Mesenchymal stem cell (in vitro differentiated cells and primary cell): ENCODE measurements around the gene PHLPP2.
"Not testable (repeated sequence)": the region's sequence is repeated elsewhere in the genome, so short reads cannot be mapped to it uniquely, and the experiment has no call there.

ENCODE experiments used
- DNase-seq: peaks from one replicate; pipeline ENCODE4 v3.0.0-alpha.2; 2013
- H2AFZ ChIP-seq: one replicate; pipeline ENCODE4 v1.6.1; 2013; ENCODE audit warnings: low read depth, mild to moderate bottlenecking, control low read depth, inconsistent platforms, low read length, moderate library complexity
- H2AK5ac ChIP-seq: 2 replicates; pipeline ENCODE4 v1.6.1; 2013; ENCODE audit warnings: low read length, moderate library complexity, mild to moderate bottlenecking, inconsistent platforms; ENCODE audit not compliant: severe bottlenecking
- H2BK120ac ChIP-seq: one replicate; pipeline ENCODE4 v1.6.1; 2013; ENCODE audit warnings: low read depth, mild to moderate bottlenecking, inconsistent platforms, low read length, moderate library complexity
- H2BK12ac ChIP-seq, 2 experiments: one replicate each; pipeline ENCODE4 v1.6.1; 2013; ENCODE audit warnings: inconsistent platforms in 2 of 2, low read length in 2 of 2, mild to moderate bottlenecking in 2 of 2, moderate library complexity in 2 of 2, control low read depth in 1 of 2
- H2BK15ac ChIP-seq: one replicate; pipeline ENCODE4 v1.6.1; 2013; ENCODE audit warnings: mild to moderate bottlenecking, low read depth, inconsistent platforms; ENCODE audit not compliant: poor library complexity, severe bottlenecking
- H2BK5ac ChIP-seq: 2 replicates; pipeline ENCODE4 v1.6.1; 2013; ENCODE audit warnings: low read depth, mild to moderate bottlenecking, low read length, control low read depth, inconsistent platforms; ENCODE audit not compliant: poor library complexity, severe bottlenecking
- H3K14ac ChIP-seq, 2 experiments: one replicate each; pipeline ENCODE4 v1.6.1; 2013; ENCODE audit warnings: inconsistent platforms in 2 of 2, low read length in 2 of 2, control low read depth in 1 of 2, mild to moderate bottlenecking in 1 of 2, moderate library complexity in 1 of 2
- H3K18ac ChIP-seq, 2 experiments: one replicate each; pipeline ENCODE4 v1.6.1; 2013; ENCODE audit warnings: inconsistent platforms in 2 of 2, low read length in 2 of 2, control low read depth in 1 of 2, low read depth in 1 of 2, mild to moderate bottlenecking in 1 of 2
- H3K23ac ChIP-seq, 2 experiments: one replicate each; pipeline ENCODE4 v1.6.1; 2013; ENCODE audit warnings: inconsistent platforms in 2 of 2, low read length in 2 of 2, mild to moderate bottlenecking in 2 of 2, moderate library complexity in 2 of 2, control low read depth in 1 of 2
- H3K27ac ChIP-seq: 2 replicates; pipeline ENCODE4 v1.5.1; 2013; ENCODE audit warnings: mild to moderate bottlenecking, moderate library complexity, low read length, control low read depth, inconsistent platforms; ENCODE audit not compliant: poor library complexity, severe bottlenecking
- H3K27me3 ChIP-seq, 2 experiments: 2 replicates each; pipeline versions ENCODE4 v1.6.1 to v1.7.0; 2013; ENCODE audit warnings: low read length in 2 of 2, mild to moderate bottlenecking in 2 of 2, moderate library complexity in 2 of 2, control low read depth in 1 of 2, inconsistent platforms in 1 of 2; ENCODE audit not compliant: control insufficient read depth in 1 of 2, insufficient read depth in 1 of 2
- H3K36me3 ChIP-seq, 2 experiments: 2 replicates each; pipeline versions ENCODE4 v1.6.1 to v1.7.0; 2013; ENCODE audit warnings: low read length in 2 of 2, control low read depth in 1 of 2, inconsistent platforms in 1 of 2, low read depth in 1 of 2, mild to moderate bottlenecking in 1 of 2; ENCODE audit not compliant: insufficient read depth in 2 of 2, control insufficient read depth in 1 of 2
- H3K4ac ChIP-seq, 2 experiments: one replicate each; pipeline ENCODE4 v1.6.1; 2013; ENCODE audit warnings: inconsistent platforms in 2 of 2, low read length in 2 of 2, mild to moderate bottlenecking in 2 of 2, moderate library complexity in 2 of 2, control low read depth in 1 of 2, low read depth in 1 of 2
- H3K4me1 ChIP-seq: 2 replicates; pipeline ENCODE4 v1.6.1; 2013; ENCODE audit warnings: low read depth, low read length, control low read depth; ENCODE audit not compliant: control insufficient read depth, insufficient read depth
- H3K4me2 ChIP-seq: 2 replicates; pipeline ENCODE4 v1.6.1; 2013; ENCODE audit warnings: low read length, mild to moderate bottlenecking, inconsistent platforms; ENCODE audit not compliant: poor library complexity, severe bottlenecking
- H3K4me3 ChIP-seq, 2 experiments: 2 replicates each; pipeline versions ENCODE4 v1.5.1 to v1.7.0; 2013; ENCODE audit warnings: low read length in 2 of 2, mild to moderate bottlenecking in 2 of 2, control low read depth in 1 of 2, low read depth in 1 of 2; ENCODE audit not compliant: insufficient read depth in 1 of 2
- H3K79me1 ChIP-seq: replicated peaks from 2 replicates; pipeline ENCODE4 v1.6.1; 2013; ENCODE audit warnings: mild to moderate bottlenecking, control low read depth, low read length, inconsistent platforms; ENCODE audit not compliant: poor library complexity, severe bottlenecking
- H3K9ac ChIP-seq: 2 replicates; pipeline ENCODE4 v1.7.0; 2013; ENCODE audit warnings: mild to moderate bottlenecking, low read length, moderate library complexity
- H3K9me3 ChIP-seq: 2 replicates; pipeline ENCODE4 v1.7.0; 2013; ENCODE audit warnings: mild to moderate bottlenecking, low read length; ENCODE audit not compliant: control insufficient read depth
- H4K8ac ChIP-seq: one replicate; pipeline ENCODE4 v1.6.1; 2013; ENCODE audit warnings: inconsistent platforms, mild to moderate bottlenecking, low read length, moderate library complexity
- H4K91ac ChIP-seq: one replicate; pipeline ENCODE4 v1.6.1; 2013; ENCODE audit warnings: mild to moderate bottlenecking, low read length, inconsistent platforms
- WGBS: methylation state at CpG from one replicate; pipeline ENCODE4 v1.1.7; 2013; ENCODE audit warnings: mixed read lengths; 5-methylcytosine and 5-hydroxymethylcytosine counted together

PHLPP2 gene

DNA sequence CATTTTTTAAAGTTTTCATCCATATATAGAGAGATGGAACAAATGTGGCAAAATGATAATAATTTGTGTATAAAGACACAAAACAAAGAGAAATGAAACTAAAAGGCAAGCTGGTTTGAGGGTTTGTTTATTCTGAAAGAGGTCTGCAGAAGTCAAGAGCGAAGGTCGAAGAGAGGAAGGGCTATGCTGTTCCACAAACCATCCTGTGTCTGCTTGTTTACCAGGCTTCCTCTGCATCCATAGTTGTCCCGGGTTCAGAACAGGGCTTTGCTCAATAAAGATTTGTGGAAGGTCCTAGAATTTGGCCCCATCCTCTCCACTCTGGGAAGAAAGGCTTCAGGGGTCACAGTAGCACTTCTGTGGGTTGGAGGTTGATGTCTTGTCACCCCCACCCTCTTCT lies 100.9 kb downstream of the PHLPP2 start:
- Histone ChIP-seq H3K18ac (no peak overlapping the region), H2BK120ac (no peak overlapping the region), H2BK5ac (no peak overlapping the region), H3K36me3 (no peaks in the 10 kb centered on the region), H3K14ac (no peak overlapping the region), H3K4me3 (no peak overlapping the region), H3K4ac (no peak overlapping the region), H3K4me2 (no peak overlapping the region), H3K27ac (no peak overlapping the region), H2BK15ac (no peak overlapping the region), H3K23ac (no peak overlapping the region), H2BK12ac (no peak overlapping the region), H4K91ac (no peak overlapping the region), H2AFZ (no peak overlapping the region), H4K8ac (no peak overlapping the region), H3K79me1 (no peaks in the 10 kb centered on the region), H3K27me3 (peaks cover 52 to 62% of the 10 kb centered on the region in 2 experiments), H3K4me1 (peaks cover 9% of the 10 kb centered on the region), H3K9me3 (no peaks in the 10 kb centered on the region), H2AK5ac (no peak overlapping the region), H3K9ac (no peak overlapping the region)
- WGBS, result 89% methylated on average over 2 of the region's 3 CpGs
- DNase-seq, result no peak

DNA sequence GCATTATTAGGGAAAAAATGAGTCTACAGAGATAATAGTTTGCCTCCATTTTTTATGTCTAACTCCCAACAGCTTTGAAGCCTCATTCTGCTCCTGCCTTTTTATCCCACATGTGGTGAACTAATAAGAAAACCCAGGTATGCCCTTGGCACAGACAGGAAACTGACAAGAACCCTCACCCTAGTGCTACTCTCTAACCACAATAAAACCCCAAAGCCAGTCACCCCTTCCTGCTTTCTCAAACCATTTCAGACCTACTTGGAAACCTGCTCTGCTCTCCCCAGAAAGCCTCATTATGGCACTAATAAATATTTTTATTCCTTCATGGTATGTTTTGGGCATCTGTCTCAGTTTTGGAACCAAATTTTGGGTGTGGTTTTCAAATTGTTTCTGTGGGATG lies 102.4 kb downstream of the PHLPP2 start:
- no peak overlapping the region for H2BK12ac ChIP-seq
- no peak for DNase-seq
- H3K36me3 ChIP-seq, result no peaks in the 10 kb centered on the region
- H3K9ac ChIP-seq, result no peak overlapping the region
- H2AFZ ChIP-seq, result no peak overlapping the region
- no peak overlapping the region for H4K91ac ChIP-seq
- H2AK5ac ChIP-seq, result no peak overlapping the region
- H3K4me2 ChIP-seq, result no peak overlapping the region
- H2BK5ac ChIP-seq, result no peak overlapping the region
- no peak overlapping the region for H3K4me3 ChIP-seq
- peaks cover 45 to 58% of the 10 kb centered on the region in 2 experiments for H3K27me3 ChIP-seq
- no peak overlapping the region for H3K4ac ChIP-seq
- H2BK15ac ChIP-seq, result no peak overlapping the region
- H3K14ac ChIP-seq, result no peak overlapping the region
- no peaks in the 10 kb centered on the region for H3K9me3 ChIP-seq
- H3K18ac ChIP-seq, result no peak overlapping the region
- no peak overlapping the region for H3K27ac ChIP-seq
- H3K23ac ChIP-seq, result no peak overlapping the region
- peaks cover 9% of the 10 kb centered on the region for H3K4me1 ChIP-seq
- H3K79me1 ChIP-seq, result no peaks in the 10 kb centered on the region
- no peak overlapping the region for H4K8ac ChIP-seq
- H2BK120ac ChIP-seq, result no peak overlapping the region

DNA sequence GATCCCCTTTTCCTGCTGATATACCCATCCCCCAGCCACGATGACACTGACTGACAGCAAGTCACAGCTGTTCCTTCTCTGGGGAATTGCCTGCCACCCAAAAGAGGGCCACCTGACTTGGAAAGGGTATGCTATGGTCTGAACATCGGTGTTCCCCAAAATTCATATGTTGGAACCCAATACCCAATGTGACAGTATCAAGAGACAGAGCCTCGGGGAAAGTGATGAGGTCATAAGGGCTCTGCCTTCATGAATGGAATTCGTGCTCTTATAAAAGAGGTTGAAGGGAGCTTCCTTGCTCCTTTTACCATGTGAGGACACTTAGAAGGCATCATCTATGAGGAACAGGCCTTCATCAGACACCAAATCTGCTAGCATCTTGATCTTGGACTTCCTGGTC lies 106.1 kb downstream of the PHLPP2 start:
- Histone ChIP-seq H4K8ac (no peak overlapping the region), H3K9ac (no peak overlapping the region), H2AK5ac (no peak overlapping the region), H2BK120ac (no peak overlapping the region), H3K14ac (no peak overlapping the region), H3K9me3 (no peaks in the 10 kb centered on the region), H3K4me1 (no peaks in the 10 kb centered on the region), H2BK12ac (no peak overlapping the region), H3K27ac (no peak overlapping the region), H3K27me3 (peaks cover 17 to 32% of the 10 kb centered on the region in 2 experiments), H3K36me3 (no peaks in the 10 kb centered on the region), H3K18ac (no peak overlapping the region), H2AFZ (no peak overlapping the region), H4K91ac (no peak overlapping the region), H2BK15ac (no peak overlapping the region), H3K4me3 (no peak overlapping the region), H3K79me1 (no peaks in the 10 kb centered on the region), H3K4ac (no peak overlapping the region), H3K4me2 (no peak overlapping the region), H3K23ac (no peak overlapping the region), H2BK5ac (no peak overlapping the region)
- DNase-seq, result no peak
- WGBS, result 70% methylated on average over 4 of the region's 4 CpGs

- not testable (repeated sequence) for H3K36me3 ChIP-seq, H3K79me1 ChIP-seq, H3K9me3 ChIP-seq, H2BK120ac ChIP-seq, DNase-seq, H2BK12ac ChIP-seq, H2AK5ac ChIP-seq, H3K4me1 ChIP-seq, H3K23ac ChIP-seq, H3K4ac ChIP-seq, H3K4me3 ChIP-seq, H3K18ac ChIP-seq, H3K14ac ChIP-seq, H3K27ac ChIP-seq, H4K8ac ChIP-seq, H2BK5ac ChIP-seq, H2BK15ac ChIP-seq, H2AFZ ChIP-seq, H4K91ac ChIP-seq, H3K4me2 ChIP-seq, H3K9ac ChIP-seq
- WGBS, result 87% methylated on average over 8 of the region's 8 CpGs
- H3K27me3 ChIP-seq, result peaks cover 17 to 28% of the 10 kb centered on the region in 2 experiments
Measured at GRCh38 chr16:71614956-71615355, 109.5 kb downstream of the PHLPP2 start.
